Keratinocyte (primary cell): ENCODE measurements around the gene FASTKD1. TPM values are rescaled to one million over a fixed set of nuclear protein-coding genes. Genes with fewer than 3 reads are reported as not detected.

Experiments used
- DNase-seq: peaks from one replicate; pipeline ENCODE4 v3.0.0-alpha.2; 2011; ENCODE audit warnings: low read depth, missing footprints, low spot score
- FAIRE-seq: peaks from 2 replicates; lab custom pipeline; 2011; peaks lifted over from hg19 to GRCh38; lab: Jason Lieb, UNC
- H2AFZ ChIP-seq: 2 replicates; pipeline ENCODE4 v1.6.0; 2012; ENCODE audit warnings: low read length, control low read depth, inconsistent platforms; ENCODE audit not compliant: control insufficient read depth
- H3K27ac ChIP-seq: 2 replicates; pipeline ENCODE4 v1.5.1; 2011; ENCODE audit warnings: low read length; ENCODE audit not compliant: control insufficient read depth, insufficient read depth
- H3K27me3 ChIP-seq: 3 replicates; pipeline ENCODE4 v1.6.0; 2011; ENCODE audit warnings: low read length; ENCODE audit not compliant: control insufficient read depth, insufficient read depth; ENCODE audit errors: extremely low read depth
- H3K36me3 ChIP-seq, 2 experiments: 2 replicates in 1 of 2; 3 replicates in 1 of 2; pipeline ENCODE4 v1.5.1; 2011; ENCODE audit warnings: low read length in 2 of 2, mild to moderate bottlenecking in 1 of 2; ENCODE audit not compliant: control insufficient read depth in 2 of 2, insufficient read depth in 2 of 2; ENCODE audit errors: extremely low read depth in 1 of 2
- H3K4me1 ChIP-seq: 3 replicates; pipeline ENCODE4 v1.5.1; 2011; ENCODE audit warnings: low read length; ENCODE audit not compliant: control insufficient read depth, insufficient read depth; ENCODE audit errors: extremely low read depth
- H3K4me2 ChIP-seq: 3 replicates; pipeline ENCODE4 v1.6.0; 2011; ENCODE audit warnings: low read depth, low read length; ENCODE audit not compliant: control insufficient read depth, insufficient read depth; ENCODE audit errors: extremely low read depth
- H3K4me3 ChIP-seq, 3 experiments: fragments of 200-600 bp in 1 of 3; sonication (generic) in 1 of 3; 2 replicates in 2 of 3; 3 replicates in 1 of 3; pipeline ENCODE4 v1.5.1; 2011 to 2016; ENCODE audit warnings: low read length in 3 of 3, mild to moderate bottlenecking in 3 of 3, control low read depth in 2 of 3, inconsistent platforms in 1 of 3, low read depth in 1 of 3, mixed read lengths in 1 of 3, mixed run types in 1 of 3, moderate library complexity in 1 of 3; ENCODE audit not compliant: control insufficient read depth in 2 of 3, insufficient read depth in 2 of 3; ENCODE audit errors: extremely low read depth in 1 of 3
- H3K79me2 ChIP-seq: 2 replicates; pipeline ENCODE4 v1.6.0; 2012; ENCODE audit warnings: low read length; ENCODE audit not compliant: control insufficient read depth, insufficient read depth
- H3K9ac ChIP-seq: 3 replicates; pipeline ENCODE4 v1.6.0; 2011; ENCODE audit warnings: low read length; ENCODE audit not compliant: control insufficient read depth, insufficient read depth; ENCODE audit errors: extremely low read depth
- H3K9me1 ChIP-seq: 3 replicates; pipeline ENCODE4 v1.6.0; 2011; ENCODE audit warnings: low read length; ENCODE audit not compliant: control insufficient read depth, insufficient read depth; ENCODE audit errors: extremely low read depth
- H3K9me3 ChIP-seq: 2 replicates; pipeline ENCODE4 v1.5.1; 2012; ENCODE audit warnings: low read depth, low read length; ENCODE audit not compliant: control insufficient read depth
- H4K20me1 ChIP-seq: 3 replicates; pipeline ENCODE4 v1.6.0; 2011; ENCODE audit warnings: low read length; ENCODE audit not compliant: control insufficient read depth, insufficient read depth; ENCODE audit errors: extremely low read depth
- EZH2 ChIP-seq: IDR thresholded peaks from one replicate; pipeline ENCODE4 v1.6.1; 2012; ENCODE audit warnings: inconsistent platforms, mild to moderate bottlenecking, low read length, moderate library complexity
- dilution Hi-C: fragments of 300-500 bp; cut with MboI; formaldehyde crosslinking; loops from one replicate; pipeline ENCODE4 v1.7.0; 2020; ENCODE audit warnings: low sequenced_read_pairs; ENCODE audit not compliant: extremely low pct_ligation_motif_present
- polyA plus RNA-seq, 5 experiments: library from polyadenylated mRNA; depleted of rRNA in 3 of 5; stranded (reverse) in 3 of 5; stranded (forward) in 1 of 5; unstranded in 1 of 5; fragments of >200 nt; gene quantifications; 1 replicate in 1 of 5; 2 replicates in 3 of 5; 3 replicates in 1 of 5; pipeline versions ENCODE4 v1.2.1 to v1.2.3, GENCODE V29; 2011 to 2012; ENCODE audit warnings: missing spikeins in 2 of 5, low read depth in 1 of 5, low replicate concordance in 1 of 5
- TF ChIP-seq, protein P1 (sequence below), 3 experiments: IDR thresholded peaks in 1 of 3; conservative IDR thresholded peaks in 1 of 3; optimal IDR thresholded peaks in 1 of 3; 2 replicates in 2 of 3; 3 replicates in 1 of 3; pipeline versions ENCODE3 to v1.5.1; 2011; ENCODE audit warnings: low read length in 3 of 3, mild to moderate bottlenecking in 3 of 3, moderate library complexity in 2 of 3, control low read depth in 1 of 3, inconsistent platforms in 1 of 3; ENCODE audit not compliant: insufficient read depth in 2 of 3; ENCODE audit errors: extremely low read depth in 1 of 3

FASTKD1 gene
- polyA plus RNA-seq, 1 donor (not counting 4 experiments of a cell fraction or from before 2014, with no cell fraction given): 41.7 TPM

DNA sequence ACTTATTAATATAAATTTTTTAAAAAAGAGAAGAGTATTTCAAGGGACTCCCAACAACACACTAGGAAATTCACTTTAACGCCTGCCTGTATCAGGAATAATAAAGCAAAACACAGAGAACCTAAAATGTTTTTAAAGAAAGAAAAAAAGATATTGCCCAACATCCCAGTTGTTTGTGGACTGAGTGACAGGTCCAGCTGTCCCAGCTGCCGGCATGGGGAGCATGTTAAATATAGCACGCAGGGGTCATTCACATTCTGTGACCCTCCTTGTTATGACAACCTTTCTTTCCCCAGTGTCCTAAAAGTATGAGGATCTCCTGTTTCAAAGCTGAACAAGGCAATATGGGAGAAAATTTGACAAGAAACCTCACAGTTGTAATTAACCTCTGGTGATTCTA is 59.7 kb downstream of the FASTKD1 start:
- no peaks in the 10 kb centered on the region for H3K4me1 ChIP-seq
- no peak overlapping the region for H3K9ac ChIP-seq
- no peaks in the 10 kb centered on the region for H3K9me3 ChIP-seq
- H3K36me3 ChIP-seq: no peaks in the 10 kb centered on the region
- H3K4me3 ChIP-seq: no peak overlapping the region
- FAIRE-seq (no peak), DNase-seq (no peak)
- no peaks in the 10 kb centered on the region for H3K9me1 ChIP-seq
- no peak overlapping the region for H3K27ac ChIP-seq
- H2AFZ ChIP-seq: no peak overlapping the region
- H4K20me1 ChIP-seq: no peaks in the 10 kb centered on the region
- dilution Hi-C loops: no loop called here
- no peaks in the 10 kb centered on the region for H3K79me2 ChIP-seq
- TF ChIP-seq, protein P1, sequence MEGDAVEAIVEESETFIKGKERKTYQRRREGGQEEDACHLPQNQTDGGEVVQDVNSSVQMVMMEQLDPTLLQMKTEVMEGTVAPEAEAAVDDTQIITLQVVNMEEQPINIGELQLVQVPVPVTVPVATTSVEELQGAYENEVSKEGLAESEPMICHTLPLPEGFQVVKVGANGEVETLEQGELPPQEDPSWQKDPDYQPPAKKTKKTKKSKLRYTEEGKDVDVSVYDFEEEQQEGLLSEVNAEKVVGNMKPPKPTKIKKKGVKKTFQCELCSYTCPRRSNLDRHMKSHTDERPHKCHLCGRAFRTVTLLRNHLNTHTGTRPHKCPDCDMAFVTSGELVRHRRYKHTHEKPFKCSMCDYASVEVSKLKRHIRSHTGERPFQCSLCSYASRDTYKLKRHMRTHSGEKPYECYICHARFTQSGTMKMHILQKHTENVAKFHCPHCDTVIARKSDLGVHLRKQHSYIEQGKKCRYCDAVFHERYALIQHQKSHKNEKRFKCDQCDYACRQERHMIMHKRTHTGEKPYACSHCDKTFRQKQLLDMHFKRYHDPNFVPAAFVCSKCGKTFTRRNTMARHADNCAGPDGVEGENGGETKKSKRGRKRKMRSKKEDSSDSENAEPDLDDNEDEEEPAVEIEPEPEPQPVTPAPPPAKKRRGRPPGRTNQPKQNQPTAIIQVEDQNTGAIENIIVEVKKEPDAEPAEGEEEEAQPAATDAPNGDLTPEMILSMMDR (optimal IDR thresholded peaks at IDR 0.05 in 1 of 3, IDR thresholded peaks at IDR 0.05 in 1 of 3, conservative IDR thresholded peaks at IDR 0.05 in 1 of 3; ENCODE audit: extremely low read depth in 1 of 3, insufficient read depth in 2 of 3, low read length in 3 of 3): no peak
- TF ChIP-seq EZH2: no peak
- H3K4me2 ChIP-seq: no peak overlapping the region
- no peaks in the 10 kb centered on the region for H3K27me3 ChIP-seq

DNA sequence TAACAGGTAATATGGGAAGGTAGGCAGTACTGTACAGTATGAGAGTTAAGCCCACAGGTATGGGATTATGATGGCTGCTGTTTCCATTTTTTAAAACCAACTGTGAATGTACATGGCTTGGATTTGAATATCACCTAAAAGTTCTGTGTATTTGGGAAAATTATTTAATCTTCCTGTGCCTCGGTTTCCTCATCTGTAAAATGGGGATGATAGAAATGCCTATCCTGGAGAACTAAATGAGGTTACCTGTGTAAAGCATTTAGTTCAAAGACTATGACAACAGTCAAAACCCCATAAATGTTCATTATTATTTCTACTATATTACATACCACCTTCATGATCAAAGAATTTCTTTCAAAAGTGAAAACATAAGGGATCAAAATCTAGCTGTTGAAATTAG is 60.6 kb downstream of the FASTKD1 start:
- Histone ChIP-seq H3K9me3 (no peaks in the 10 kb centered on the region), H2AFZ (no peak overlapping the region), H3K4me2 (no peak overlapping the region), H3K9ac (no peak overlapping the region), H3K4me3 (no peak overlapping the region), H3K27me3 (no peaks in the 10 kb centered on the region), H3K27ac (no peak overlapping the region), H3K4me1 (no peaks in the 10 kb centered on the region), H3K9me1 (no peaks in the 10 kb centered on the region), H4K20me1 (no peaks in the 10 kb centered on the region), H3K79me2 (no peaks in the 10 kb centered on the region), H3K36me3 (no peaks in the 10 kb centered on the region)
- TF ChIP-seq EZH2: no peak
- TF ChIP-seq, protein P1 (optimal IDR thresholded peaks at IDR 0.05 in 1 of 3, IDR thresholded peaks at IDR 0.05 in 1 of 3, conservative IDR thresholded peaks at IDR 0.05 in 1 of 3; ENCODE audit: extremely low read depth in 1 of 3, insufficient read depth in 2 of 3, low read length in 3 of 3): no peak
- FAIRE-seq (no peak), DNase-seq (no peak)
- dilution Hi-C loops: no loop called here
